SK-N-SH (cell line): ENCODE data around the gene EMILIN2.

Source experiments
- EP300 ChIP-seq, 2 experiments: IDR thresholded peaks; 2 replicates each; pipeline versions ENCODE4 v1.4.0 to v1.6.1; 2012; ENCODE audit warnings: borderline replicate concordance in 1 of 2, low read depth in 1 of 2, low read length in 1 of 2
- NFIC ChIP-seq: IDR thresholded peaks from 2 replicates; pipeline ENCODE4 v1.4.0; 2012; ENCODE audit warnings: borderline replicate concordance
- RAD21 ChIP-seq: IDR thresholded peaks from 2 replicates; pipeline ENCODE4 v1.6.1; 2012; ENCODE audit warnings: mild to moderate bottlenecking, low read length
- TEAD4 ChIP-seq: IDR thresholded peaks from 2 replicates; pipeline ENCODE4 v1.4.0; 2012; ENCODE audit warnings: mild to moderate bottlenecking, borderline replicate concordance; ENCODE audit not compliant: insufficient read depth
- TF ChIP-seq, protein P1 (sequence below): fragments of 200-600 bp; sonication (generic); IDR thresholded peaks from 2 replicates; pipeline ENCODE4 v1.6.1; 2017; ENCODE audit warnings: antibody characterized with exemption, mild to moderate bottlenecking, moderate library complexity
- TF ChIP-seq, protein P2 (sequence below): IDR thresholded peaks from 2 replicates; pipeline ENCODE4 v1.4.0; 2012; ENCODE audit warnings: low read depth
- TF ChIP-seq, protein P3 (sequence below): fragments of 150-350 bp; IDR thresholded peaks from 2 replicates; pipeline ENCODE4 v1.6.1; 2017; ENCODE audit warnings: antibody characterized with exemption, low read length, low read depth, borderline replicate concordance
- TF ChIP-seq, protein P4 (sequence below): IDR thresholded peaks from 2 replicates; pipeline ENCODE4 v1.4.0; 2012; ENCODE audit warnings: low read depth, borderline replicate concordance
- TF ChIP-seq, protein P5 (sequence below): IDR thresholded peaks from 2 replicates; pipeline ENCODE4 v1.6.1; 2012; ENCODE audit warnings: mild to moderate bottlenecking, low read depth, low read length, moderate library complexity

DNA sequence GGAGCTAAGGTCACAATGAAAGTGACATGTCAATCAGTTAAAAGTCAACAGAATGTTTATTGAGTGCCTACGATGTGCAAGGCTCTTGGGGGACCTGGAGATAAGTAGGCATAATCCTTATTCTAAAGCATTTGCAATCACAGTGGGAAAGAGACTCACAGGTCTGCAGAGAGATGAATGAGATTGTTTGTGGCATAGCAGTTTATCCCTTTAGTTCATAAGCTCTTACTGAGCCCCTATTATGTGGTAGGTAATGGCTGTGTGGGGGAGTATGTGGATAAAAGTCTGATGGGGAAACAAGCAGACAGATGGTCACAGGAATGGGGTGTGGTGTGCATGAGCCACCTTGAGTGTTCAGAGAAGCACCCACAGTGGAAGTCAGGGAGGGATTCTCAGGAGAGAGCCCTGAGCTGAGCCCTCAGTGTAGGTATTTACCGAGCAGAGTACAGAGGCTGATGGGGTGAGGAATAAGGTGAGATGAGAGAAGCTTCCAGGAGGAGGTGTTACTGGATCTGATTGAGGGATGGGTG lies 48.1 kb downstream of the EMILIN2 start:
- TF ChIP-seq, protein P1, sequence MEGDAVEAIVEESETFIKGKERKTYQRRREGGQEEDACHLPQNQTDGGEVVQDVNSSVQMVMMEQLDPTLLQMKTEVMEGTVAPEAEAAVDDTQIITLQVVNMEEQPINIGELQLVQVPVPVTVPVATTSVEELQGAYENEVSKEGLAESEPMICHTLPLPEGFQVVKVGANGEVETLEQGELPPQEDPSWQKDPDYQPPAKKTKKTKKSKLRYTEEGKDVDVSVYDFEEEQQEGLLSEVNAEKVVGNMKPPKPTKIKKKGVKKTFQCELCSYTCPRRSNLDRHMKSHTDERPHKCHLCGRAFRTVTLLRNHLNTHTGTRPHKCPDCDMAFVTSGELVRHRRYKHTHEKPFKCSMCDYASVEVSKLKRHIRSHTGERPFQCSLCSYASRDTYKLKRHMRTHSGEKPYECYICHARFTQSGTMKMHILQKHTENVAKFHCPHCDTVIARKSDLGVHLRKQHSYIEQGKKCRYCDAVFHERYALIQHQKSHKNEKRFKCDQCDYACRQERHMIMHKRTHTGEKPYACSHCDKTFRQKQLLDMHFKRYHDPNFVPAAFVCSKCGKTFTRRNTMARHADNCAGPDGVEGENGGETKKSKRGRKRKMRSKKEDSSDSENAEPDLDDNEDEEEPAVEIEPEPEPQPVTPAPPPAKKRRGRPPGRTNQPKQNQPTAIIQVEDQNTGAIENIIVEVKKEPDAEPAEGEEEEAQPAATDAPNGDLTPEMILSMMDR: no peak
- TF ChIP-seq, protein P2, sequence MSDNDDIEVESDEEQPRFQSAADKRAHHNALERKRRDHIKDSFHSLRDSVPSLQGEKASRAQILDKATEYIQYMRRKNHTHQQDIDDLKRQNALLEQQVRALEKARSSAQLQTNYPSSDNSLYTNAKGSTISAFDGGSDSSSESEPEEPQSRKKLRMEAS: no peak
- TF ChIP-seq, protein P3, sequence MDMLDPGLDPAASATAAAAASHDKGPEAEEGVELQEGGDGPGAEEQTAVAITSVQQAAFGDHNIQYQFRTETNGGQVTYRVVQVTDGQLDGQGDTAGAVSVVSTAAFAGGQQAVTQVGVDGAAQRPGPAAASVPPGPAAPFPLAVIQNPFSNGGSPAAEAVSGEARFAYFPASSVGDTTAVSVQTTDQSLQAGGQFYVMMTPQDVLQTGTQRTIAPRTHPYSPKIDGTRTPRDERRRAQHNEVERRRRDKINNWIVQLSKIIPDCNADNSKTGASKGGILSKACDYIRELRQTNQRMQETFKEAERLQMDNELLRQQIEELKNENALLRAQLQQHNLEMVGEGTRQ: no peak
- no peak for TF ChIP-seq NFIC
- no peak for TF ChIP-seq EP300 (IDR thresholded peaks at IDR 0.05; ENCODE audit: borderline replicate concordance in 1 of 2, low read depth in 1 of 2, low read length in 1 of 2)
- TF ChIP-seq RAD21: no peak
- TF ChIP-seq, protein P4, sequence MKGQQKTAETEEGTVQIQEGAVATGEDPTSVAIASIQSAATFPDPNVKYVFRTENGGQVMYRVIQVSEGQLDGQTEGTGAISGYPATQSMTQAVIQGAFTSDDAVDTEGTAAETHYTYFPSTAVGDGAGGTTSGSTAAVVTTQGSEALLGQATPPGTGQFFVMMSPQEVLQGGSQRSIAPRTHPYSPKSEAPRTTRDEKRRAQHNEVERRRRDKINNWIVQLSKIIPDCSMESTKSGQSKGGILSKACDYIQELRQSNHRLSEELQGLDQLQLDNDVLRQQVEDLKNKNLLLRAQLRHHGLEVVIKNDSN: no peak
- TF ChIP-seq, protein P5, sequence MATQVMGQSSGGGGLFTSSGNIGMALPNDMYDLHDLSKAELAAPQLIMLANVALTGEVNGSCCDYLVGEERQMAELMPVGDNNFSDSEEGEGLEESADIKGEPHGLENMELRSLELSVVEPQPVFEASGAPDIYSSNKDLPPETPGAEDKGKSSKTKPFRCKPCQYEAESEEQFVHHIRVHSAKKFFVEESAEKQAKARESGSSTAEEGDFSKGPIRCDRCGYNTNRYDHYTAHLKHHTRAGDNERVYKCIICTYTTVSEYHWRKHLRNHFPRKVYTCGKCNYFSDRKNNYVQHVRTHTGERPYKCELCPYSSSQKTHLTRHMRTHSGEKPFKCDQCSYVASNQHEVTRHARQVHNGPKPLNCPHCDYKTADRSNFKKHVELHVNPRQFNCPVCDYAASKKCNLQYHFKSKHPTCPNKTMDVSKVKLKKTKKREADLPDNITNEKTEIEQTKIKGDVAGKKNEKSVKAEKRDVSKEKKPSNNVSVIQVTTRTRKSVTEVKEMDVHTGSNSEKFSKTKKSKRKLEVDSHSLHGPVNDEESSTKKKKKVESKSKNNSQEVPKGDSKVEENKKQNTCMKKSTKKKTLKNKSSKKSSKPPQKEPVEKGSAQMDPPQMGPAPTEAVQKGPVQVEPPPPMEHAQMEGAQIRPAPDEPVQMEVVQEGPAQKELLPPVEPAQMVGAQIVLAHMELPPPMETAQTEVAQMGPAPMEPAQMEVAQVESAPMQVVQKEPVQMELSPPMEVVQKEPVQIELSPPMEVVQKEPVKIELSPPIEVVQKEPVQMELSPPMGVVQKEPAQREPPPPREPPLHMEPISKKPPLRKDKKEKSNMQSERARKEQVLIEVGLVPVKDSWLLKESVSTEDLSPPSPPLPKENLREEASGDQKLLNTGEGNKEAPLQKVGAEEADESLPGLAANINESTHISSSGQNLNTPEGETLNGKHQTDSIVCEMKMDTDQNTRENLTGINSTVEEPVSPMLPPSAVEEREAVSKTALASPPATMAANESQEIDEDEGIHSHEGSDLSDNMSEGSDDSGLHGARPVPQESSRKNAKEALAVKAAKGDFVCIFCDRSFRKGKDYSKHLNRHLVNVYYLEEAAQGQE: no peak
- TF ChIP-seq TEAD4: no peak
